HEK293T (cell line): ENCODE results near the gene MEDAG.

Experiments used
- ARNT ChIP-seq: fragments of 450-650 bp; IDR thresholded peaks from 2 replicates; pipeline ENCODE4 v1.6.1; 2017; ENCODE audit warnings: mild to moderate bottlenecking
- BHLHE40 ChIP-seq: fragments of 450-650 bp; IDR thresholded peaks from 2 replicates; pipeline ENCODE4 v1.6.1; 2016; ENCODE audit warnings: mild to moderate bottlenecking, moderate library complexity, borderline replicate concordance
- CTBP1 ChIP-seq: fragments of 450-650 bp; IDR thresholded peaks from 2 replicates; pipeline ENCODE4 v1.6.1; 2016; ENCODE audit warnings: borderline replicate concordance
- ELF4 ChIP-seq: fragments of 450-650 bp; IDR thresholded peaks from 2 replicates; pipeline ENCODE4 v1.6.1; 2017; ENCODE audit warnings: antibody characterized with exemption
- FOXA1 ChIP-seq: fragments of 450-650 bp; IDR thresholded peaks from 2 replicates; pipeline ENCODE4 v1.6.1; 2016; ENCODE audit warnings: mild to moderate bottlenecking
- FOXK2 ChIP-seq: fragments of 450-650 bp; IDR thresholded peaks from 2 replicates; pipeline ENCODE4 v1.6.1; 2016; ENCODE audit warnings: mild to moderate bottlenecking
- FOXM1 ChIP-seq: fragments of 450-650 bp; IDR thresholded peaks from 2 replicates; pipeline ENCODE4 v1.6.1; 2017; ENCODE audit warnings: mild to moderate bottlenecking, borderline replicate concordance
- NFRKB ChIP-seq: fragments of 450-650 bp; IDR thresholded peaks from 2 replicates; pipeline ENCODE4 v1.6.1; 2016; ENCODE audit warnings: mild to moderate bottlenecking, moderate library complexity
- SP1 ChIP-seq: fragments of 450-650 bp; IDR thresholded peaks from 2 replicates; pipeline ENCODE4 v1.6.1; 2017
- SUZ12 ChIP-seq: fragments of 450-650 bp; IDR thresholded peaks from 2 replicates; pipeline ENCODE4 v1.6.1; 2016; ENCODE audit warnings: mild to moderate bottlenecking
- TF ChIP-seq, protein P1 (sequence below): fragments of 450-650 bp; IDR thresholded peaks from 2 replicates; pipeline ENCODE4 v1.6.1; 2016

DNA sequence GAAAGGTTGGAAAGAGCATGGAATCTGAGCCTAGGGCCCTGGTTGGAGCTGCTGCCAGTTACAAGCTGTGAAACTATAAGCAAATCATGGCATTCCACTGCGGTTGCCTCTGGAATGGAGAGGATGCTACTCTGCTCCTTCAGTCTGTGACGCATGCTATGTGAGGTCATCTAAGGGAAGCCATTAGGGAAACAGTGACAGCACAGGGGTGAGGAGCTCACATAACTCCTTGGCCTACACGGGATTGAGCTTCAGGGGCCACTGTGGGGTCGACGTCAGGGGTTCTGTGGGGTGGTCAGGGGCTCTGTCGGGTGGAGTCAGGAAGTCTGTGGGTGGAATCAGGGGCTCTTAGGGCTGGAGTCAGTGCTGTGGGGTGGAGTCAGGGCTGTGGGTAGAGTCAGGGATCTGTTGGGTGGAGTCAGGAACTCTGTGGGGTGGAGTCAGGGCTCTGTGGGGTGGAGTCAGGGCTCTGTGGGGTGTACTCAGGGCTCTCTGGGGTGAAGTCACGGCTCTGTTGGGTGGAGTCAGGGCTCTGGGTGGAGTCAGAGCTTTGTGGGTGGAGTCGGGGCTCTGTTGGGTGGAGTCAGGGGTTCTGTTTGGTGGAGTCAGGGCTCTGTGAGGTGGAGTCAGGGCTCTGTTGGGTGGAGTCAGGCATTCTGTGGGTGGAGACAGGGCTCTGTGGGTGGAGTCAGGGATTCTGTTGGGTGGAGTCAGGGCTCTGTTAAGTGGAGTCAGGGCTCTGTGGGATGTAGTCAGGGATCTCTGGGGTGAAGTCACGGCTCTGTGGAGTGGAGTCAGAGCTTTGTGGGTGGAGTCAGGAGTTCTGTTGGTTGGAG lies 35.8 kb upstream of the MEDAG start:
- TF ChIP-seq CTBP1 (no peak), FOXK2 (no peak), FOXA1 (no peak), BHLHE40 (no peak), SP1 (peak; percentile 56; the same call in 1 of the 2 replicates), NFRKB (no peak), ARNT (no peak), ELF4 (no peak), FOXM1 (no peak), SUZ12 (no peak)
- TF ChIP-seq, protein P1, sequence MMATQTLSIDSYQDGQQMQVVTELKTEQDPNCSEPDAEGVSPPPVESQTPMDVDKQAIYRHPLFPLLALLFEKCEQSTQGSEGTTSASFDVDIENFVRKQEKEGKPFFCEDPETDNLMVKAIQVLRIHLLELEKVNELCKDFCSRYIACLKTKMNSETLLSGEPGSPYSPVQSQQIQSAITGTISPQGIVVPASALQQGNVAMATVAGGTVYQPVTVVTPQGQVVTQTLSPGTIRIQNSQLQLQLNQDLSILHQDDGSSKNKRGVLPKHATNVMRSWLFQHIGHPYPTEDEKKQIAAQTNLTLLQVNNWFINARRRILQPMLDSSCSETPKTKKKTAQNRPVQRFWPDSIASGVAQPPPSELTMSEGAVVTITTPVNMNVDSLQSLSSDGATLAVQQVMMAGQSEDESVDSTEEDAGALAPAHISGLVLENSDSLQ: no peak
